IMR-90 (cell line): ENCODE results near the gene LYPD6B.

Source experiments
- BHLHE40 ChIP-seq: fragments of 150-350 bp; IDR thresholded peaks from 2 replicates; pipeline ENCODE4 v1.6.1; 2016; ENCODE audit warnings: mild to moderate bottlenecking, low read depth, low read length
- CEBPB ChIP-seq: IDR thresholded peaks from 2 replicates; pipeline ENCODE4 v1.6.1; 2012; ENCODE audit warnings: low read depth, low read length, improper control_type of control experiment
- CTCF ChIP-seq: conservative IDR thresholded peaks from 2 replicates; pipeline ENCODE4 v1.5.1; 2012; ENCODE audit warnings: mild to moderate bottlenecking, low read depth, low read length, improper control_type of control experiment
- ELK1 ChIP-seq: fragments of 150-350 bp; IDR thresholded peaks from 2 replicates; pipeline ENCODE4 v1.6.1; 2016; ENCODE audit warnings: low read depth, mild to moderate bottlenecking, low read length, moderate library complexity, borderline replicate concordance
- MAFK ChIP-seq: IDR thresholded peaks from 2 replicates; pipeline ENCODE4 v1.6.1; 2012; ENCODE audit warnings: low read depth, low read length, improper control_type of control experiment
- MAZ ChIP-seq: IDR thresholded peaks from 2 replicates; pipeline ENCODE4 v1.6.1; 2012; ENCODE audit warnings: low read depth, mild to moderate bottlenecking, low read length, improper control_type of control experiment, moderate library complexity, borderline replicate concordance
- NFE2L2 ChIP-seq: fragments of 150-350 bp; IDR thresholded peaks from 2 replicates; pipeline ENCODE4 v1.6.1; 2016; ENCODE audit warnings: low read depth, mild to moderate bottlenecking, low read length
- POLR2A ChIP-seq: IDR thresholded peaks from 2 replicates; pipeline ENCODE4 v1.6.1; 2012; ENCODE audit warnings: mild to moderate bottlenecking, low read depth, low read length
- RAD21 ChIP-seq: IDR thresholded peaks from 2 replicates; pipeline ENCODE4 v1.6.1; 2012; ENCODE audit warnings: low read length, improper control_type of control experiment
- RCOR1 ChIP-seq: IDR thresholded peaks from 2 replicates; pipeline ENCODE4 v1.6.1; 2012; ENCODE audit warnings: mild to moderate bottlenecking, low read length, improper control_type of control experiment; ENCODE audit not compliant: insufficient replicate concordance
- USF2 ChIP-seq: fragments of 150-350 bp; IDR thresholded peaks from 2 replicates; pipeline ENCODE4 v1.6.1; 2017; ENCODE audit warnings: mild to moderate bottlenecking, antibody characterized with exemption, low read length, low read depth

DNA sequence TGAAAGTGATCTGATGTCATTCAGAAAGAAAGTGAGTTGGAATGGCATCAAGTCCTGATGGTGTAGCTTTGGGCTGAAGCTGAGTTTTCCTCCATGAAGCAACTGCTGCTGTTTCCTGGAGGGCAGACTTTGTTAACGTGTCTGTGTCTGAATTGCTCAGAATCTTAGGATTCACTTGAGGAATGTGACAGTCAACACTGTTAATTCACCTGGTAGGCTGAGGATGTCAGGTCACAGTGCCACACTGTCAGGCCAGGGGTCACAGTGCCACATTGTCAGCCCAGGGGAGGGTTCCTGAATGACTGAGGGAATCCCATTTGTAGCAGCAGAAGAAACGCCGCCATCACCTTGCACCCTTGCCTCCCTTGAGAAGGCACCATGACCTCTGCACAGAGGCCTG is 39.4 kb downstream of the LYPD6B start:
- TF ChIP-seq CTCF = no peak
- no peak for TF ChIP-seq CEBPB
- no peak for TF ChIP-seq USF2
- no peak for TF ChIP-seq POLR2A
- no peak for TF ChIP-seq NFE2L2
- TF ChIP-seq RAD21 = no peak
- no peak for TF ChIP-seq RCOR1
- TF ChIP-seq ELK1 = no peak
- no peak for TF ChIP-seq BHLHE40
- TF ChIP-seq MAFK = no peak
- TF ChIP-seq MAZ = no peak
